LNCaP clone FGC (cell line): ENCODE measurements around the gene CDKAL1.

ENCODE experiments used
- DNase-seq: peaks from one replicate; pipeline ENCODE4 v3.0.0-alpha.2; 2011; ENCODE audit warnings: low read depth
- H3K4me3 ChIP-seq: 2 replicates; pipeline ENCODE4 v1.5.1; 2011; ENCODE audit warnings: mild to moderate bottlenecking, low read depth, low read length, control low read depth
- CTCF ChIP-seq: IDR thresholded peaks from 2 replicates; pipeline ENCODE4 v1.5.1; 2012; ENCODE audit warnings: mild to moderate bottlenecking; ENCODE audit not compliant: control insufficient read depth, insufficient read depth; ENCODE audit errors: extremely low read depth

CDKAL1 gene

GRCh38 chr6:20626165-20626564 is 91.9 kb downstream of the CDKAL1 start:
- no peak for DNase-seq
- TF ChIP-seq CTCF = no peak
- no peak overlapping the region for H3K4me3 ChIP-seq

- no peak overlapping the region for H3K4me3 ChIP-seq
- no peak for DNase-seq
- no peak for TF ChIP-seq CTCF
These were observed 95.3 kb downstream of the CDKAL1 start for GRCh38 chr6:20629509-20629908.

GRCh38 chr6:20630136-20630535 is 95.9 kb downstream of the CDKAL1 start:
- TF ChIP-seq CTCF = no peak
- no peak for DNase-seq
- H3K4me3 ChIP-seq = no peak overlapping the region

- no peak for TF ChIP-seq CTCF
- no peak overlapping the region for H3K4me3 ChIP-seq
- no peak for DNase-seq
These were observed 96.6 kb downstream of the CDKAL1 start for GRCh38 chr6:20630617-20631548.

GRCh38 chr6:20631549-20631924 is 97.3 kb downstream of the CDKAL1 start:
- DNase-seq = no peak
- TF ChIP-seq CTCF = no peak
- H3K4me3 ChIP-seq = no peak overlapping the region

GRCh38 chr6:20632696-20633095 is 98.4 kb downstream of the CDKAL1 start:
- no peak for DNase-seq
- no peak for TF ChIP-seq CTCF
- no peak overlapping the region for H3K4me3 ChIP-seq
